ENCODE data around the gene LMF2.

The LMF2 gene

DNA sequence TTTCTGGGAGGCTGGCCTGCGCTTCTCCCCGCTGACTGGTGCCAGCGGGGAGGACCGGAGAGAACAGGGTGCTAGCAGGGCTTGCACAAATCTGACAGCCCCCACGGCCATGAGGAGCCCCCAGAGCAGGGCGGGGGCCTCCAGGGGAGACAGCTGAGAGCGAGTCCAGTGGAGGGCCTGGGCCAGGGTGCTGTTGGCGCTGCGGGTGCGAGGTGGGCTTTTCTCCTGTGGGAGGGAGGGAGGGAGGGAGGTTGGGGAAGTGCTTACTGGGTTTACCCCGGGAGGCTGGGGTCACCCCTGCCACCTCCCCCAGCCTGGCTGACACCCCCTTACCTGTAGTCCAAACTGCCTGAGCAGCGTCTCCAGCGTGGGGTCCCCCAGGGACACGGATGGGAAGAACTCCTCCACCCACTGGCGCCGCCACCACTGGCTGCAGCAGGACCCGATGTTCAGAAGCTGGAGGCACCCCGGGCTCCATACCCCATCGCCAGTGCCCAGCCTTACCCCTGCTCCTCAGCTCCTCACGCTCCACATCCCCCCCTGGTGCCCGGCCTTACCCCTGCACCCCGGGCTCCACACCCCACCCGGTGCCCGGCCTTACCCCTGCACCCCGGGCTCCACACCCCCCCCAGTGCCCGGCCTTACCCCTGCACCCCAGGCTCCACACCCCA lies 3.9 kb downstream of the LMF2 start:
- DNase-seq (ENCODE audit: low read depth in 2 of 2) = no peak

DNA sequence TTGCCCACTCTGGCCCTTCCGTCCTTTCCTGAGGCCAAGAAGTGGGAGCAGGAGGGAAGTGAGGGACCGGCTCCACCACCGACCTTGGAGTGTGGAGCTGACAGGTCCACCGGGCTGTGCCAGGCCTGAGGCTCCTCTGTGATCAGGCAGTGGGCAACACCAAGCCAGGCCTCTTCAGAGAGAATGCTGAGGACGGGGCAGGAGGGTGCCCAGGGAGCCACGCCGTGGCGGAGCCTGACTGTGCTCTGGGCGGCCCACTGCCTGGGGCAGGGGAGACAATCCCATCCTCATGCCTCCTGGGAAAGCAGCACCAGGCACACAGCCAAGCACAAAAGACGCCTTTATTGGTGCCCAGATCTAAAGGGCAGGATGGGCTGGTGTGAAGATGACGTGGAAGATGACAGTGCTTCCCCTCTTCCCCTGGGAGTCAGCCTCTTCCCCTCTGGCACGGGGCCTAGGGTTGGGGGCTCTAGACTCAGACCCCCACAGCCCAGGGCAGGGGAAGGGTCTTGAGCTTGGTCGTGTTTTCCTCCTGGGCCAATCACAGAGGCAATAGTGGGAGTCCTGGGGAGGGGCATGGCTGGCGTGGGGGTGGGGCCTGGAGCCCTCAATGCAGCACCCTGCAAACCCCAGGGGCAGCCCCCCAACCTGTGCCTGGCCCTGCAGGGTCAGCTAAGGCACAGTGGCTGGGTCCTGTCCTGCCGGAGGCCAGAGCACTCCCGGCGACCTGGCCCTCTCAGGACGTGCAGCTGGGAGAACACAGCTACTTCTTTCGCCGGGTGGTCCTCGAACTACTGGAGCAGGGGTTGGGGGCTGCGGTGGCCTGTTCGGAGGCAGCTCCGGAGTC lies 4.7 kb downstream of the LMF2 start:
- no peak for DNase-seq (ENCODE audit: low read depth in 2 of 2)

DNA sequence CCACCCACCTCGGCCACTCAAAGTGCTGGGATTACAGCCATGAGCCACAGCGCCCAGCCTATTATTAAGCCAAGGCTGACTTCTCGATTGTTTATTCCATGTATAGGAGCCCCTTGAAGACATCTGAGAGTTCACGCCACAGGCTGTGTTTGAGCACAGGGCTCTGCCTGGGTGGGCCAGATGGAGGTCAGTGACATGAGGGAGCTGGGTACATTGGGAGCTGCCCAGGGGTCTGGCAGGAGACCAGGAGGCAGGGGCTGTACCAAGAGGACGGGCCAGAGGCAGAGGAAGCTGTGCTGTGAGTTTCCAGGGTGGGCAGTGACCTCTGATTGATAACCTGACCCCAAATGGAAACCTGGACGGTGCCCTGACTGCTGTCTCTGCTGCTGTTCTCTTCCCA lies 5.4 kb downstream of the LMF2 start:
- no peak for DNase-seq (ENCODE audit: low read depth in 2 of 2)

DNA sequence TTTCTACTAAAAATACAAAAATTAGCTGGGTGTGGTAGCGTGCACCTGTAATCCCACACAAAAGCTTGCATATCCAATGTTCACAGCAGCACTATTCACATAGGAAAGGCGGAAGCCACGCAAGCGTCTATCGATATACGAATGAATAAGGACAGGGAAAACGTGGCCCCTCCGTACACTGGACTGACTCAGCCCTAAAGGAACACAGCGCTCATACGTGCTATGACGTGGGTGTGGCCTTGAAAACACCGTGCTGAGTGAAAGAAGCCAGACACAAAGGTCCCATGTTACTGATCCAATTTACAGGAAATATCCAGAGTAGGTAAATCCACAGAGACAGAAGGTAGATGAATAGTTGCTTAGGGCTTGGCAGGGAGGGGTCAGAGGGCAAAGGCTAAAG lies 7.0 kb downstream of the LMF2 start:
- DNase-seq (ENCODE audit: low read depth in 2 of 2) = no peak

DNA sequence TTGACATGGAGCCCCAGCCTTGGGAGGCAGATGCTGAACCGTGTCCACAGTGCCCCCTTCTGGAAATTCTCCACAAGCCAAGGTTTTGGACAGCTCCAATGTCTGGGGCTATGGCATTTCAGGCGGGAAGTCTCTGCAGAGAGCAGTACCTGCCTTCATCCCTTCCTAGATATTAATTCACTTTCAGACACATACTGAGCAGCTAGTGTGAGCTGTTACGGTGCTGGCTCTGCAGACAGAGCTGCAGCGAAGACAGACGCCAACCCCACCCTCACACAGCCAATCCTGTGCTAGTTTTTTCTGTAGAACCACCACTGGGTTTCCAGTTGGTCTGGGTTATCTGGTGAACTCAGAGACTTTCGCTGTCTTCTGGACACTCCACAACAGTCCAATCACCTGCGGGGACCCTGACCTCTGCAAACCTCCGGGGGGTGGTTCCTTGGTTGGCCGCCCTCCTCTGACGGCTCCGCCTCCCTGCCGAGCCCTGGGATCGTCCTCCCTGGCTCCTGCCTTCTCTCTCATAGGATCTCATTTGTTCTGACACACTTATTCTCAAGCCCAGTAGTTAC lies 9.1 kb downstream of the LMF2 start:
- peak; percentile 43 to 61 for DNase-seq (ENCODE audit: low read depth in 2 of 2)

DNA sequence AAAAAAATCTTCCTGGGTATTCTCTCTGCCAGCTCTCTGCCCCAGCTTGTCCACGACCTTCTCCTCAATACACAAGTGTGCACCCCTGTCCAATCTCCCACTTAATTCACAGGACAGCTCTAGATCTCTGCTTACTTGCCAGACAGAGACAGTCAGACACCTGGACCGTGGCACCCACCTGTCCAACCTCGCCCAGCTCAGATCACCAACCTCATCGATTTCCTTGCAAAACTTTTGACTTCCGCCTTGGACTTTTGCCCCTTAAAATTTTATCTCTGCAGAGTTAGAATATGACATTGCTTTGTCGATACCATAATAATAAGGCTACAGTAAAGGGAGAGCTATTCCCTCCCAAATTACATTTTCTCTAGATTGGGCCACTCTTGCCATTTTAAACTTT lies 10.4 kb downstream of the LMF2 start:
- DNase-seq (ENCODE audit: low read depth in 2 of 2) = no peak

DNA sequence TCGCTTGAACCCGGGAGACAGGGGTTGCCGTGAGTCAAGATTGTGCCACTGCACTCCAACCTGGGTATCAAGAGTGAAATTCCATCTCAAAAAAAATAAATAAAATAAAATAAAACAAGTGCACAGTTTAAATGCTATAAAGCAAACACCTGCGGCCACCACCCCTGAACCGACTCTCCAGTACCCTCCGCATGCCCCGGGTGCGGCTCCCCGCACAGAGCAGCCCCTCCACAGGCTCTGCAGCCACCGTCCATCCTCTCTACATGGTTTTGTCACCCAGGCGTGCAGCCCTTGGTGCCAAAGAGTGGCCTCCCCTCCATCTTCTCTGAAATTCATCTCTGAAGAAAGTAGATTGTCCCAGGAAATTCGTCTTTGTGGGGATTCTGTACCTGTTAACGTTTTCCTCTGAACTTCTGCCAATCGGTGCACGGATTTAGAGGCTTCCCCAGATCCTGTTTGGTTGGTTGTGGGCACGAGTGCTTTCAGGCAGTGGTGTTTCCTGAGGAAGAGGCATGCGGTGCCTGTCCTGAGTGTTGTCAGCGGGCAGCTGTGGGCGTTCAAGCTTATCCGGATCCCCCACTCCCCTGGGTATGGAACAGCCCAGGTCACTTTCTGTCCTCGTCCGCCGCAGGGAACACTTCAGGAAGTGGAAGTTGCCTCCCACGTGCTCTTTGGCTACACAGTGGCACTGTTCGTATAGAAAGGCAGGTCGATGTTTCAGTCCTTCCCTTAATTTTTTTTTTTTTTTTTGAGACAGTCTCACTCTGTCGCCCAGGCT lies 16.8 kb downstream of the LMF2 start:
- DNase-seq (ENCODE audit: low read depth in 2 of 2) = no peak

DNA sequence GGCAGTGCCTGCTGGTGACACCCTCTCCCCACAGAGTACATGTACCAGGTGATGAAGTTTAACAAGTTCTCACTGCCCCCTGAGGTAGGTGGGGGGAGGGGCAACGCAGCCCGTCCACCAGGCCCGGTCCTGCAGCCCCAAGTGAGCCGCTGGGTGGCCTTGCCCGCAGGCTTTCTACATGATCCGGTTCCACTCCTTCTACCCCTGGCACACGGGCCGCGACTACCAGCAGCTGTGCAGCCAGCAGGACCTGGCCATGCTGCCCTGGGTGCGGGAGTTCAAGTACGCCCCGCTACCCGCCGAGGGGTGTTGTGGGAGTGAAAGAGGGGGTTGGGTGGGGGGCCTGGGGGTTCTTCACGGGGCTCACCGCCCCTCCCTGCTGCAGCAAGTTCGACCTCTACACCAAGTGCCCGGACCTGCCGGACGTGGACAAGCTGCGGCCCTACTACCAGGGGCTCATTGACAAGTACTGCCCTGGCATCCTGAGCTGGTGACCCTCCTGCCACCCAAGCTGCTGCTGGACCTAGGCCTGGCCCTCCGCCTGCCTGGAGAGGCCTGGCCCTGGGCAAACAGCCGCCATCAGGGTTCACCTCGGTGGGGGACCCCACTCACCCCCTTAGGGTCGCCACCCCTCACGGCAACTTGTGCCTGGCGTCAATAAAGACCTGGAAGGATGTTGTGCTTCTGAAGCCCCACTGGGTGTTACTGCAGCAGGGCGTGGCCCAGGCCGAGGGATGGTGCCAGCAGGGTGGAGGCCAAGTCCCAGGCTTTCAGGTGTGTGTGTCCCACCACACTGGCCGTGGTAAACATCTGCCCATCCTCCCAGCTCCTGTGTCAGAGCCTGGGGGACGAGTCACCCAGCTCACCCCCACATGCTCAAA lies 17.9 kb downstream of the LMF2 start:
- no peak for DNase-seq (ENCODE audit: low read depth in 2 of 2)

DNA sequence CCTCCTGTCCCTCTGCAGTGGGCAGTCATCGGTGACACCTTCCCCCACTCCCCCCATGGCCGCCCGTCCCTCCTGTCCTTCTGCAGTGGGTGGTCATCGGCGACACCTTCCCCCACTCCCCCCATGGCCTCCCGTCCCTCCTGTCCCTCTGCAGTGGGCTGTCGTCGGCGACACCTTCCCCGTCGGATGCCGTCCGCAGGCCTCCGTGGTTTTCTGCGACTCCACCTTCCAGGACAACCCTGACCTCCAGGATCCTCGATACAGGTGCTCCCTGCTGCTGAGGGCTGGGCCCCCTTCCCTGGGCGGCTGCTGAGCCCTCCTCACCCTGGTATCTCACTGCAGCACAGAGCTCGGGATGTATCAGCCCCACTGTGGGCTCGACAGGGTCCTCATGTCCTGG lies 18.6 kb downstream of the LMF2 start:
- DNase-seq (ENCODE audit: low read depth in 2 of 2) = no peak

DNA sequence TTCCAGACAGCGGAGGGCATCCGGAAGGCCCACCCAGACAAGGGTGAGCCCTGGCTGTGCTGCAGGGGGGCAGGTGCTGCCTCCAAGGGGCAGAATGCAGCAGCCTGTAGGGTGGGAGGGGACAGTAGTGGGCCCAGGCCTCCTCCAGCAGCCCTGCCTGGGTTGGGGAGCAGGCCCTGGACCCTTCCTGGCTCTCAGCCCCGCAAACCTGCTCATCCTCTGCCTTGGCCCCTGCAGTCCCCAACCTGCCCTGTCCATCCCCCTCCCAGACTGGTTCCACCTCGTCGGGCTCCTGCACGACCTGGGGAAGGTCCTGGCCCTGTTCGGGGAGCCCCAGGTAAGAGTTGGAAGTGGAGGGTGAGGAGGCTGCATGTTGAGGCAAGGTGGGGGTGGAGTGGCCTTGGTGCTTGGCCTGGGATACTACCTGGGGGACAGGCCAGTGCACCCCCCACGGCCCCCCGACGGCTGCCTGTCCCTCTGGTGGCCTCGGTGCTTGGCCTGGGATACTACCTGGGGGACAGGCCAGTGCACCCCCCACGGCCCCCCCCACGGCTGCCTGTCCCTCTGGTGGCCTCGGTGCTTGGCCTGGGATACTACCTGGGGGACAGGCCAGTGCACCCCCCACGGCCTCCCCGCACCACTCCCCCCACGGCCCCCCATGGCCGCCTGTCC lies 19.4 kb downstream of the LMF2 start:
- DNase-seq (ENCODE audit: low read depth in 2 of 2) = no peak

DNA sequence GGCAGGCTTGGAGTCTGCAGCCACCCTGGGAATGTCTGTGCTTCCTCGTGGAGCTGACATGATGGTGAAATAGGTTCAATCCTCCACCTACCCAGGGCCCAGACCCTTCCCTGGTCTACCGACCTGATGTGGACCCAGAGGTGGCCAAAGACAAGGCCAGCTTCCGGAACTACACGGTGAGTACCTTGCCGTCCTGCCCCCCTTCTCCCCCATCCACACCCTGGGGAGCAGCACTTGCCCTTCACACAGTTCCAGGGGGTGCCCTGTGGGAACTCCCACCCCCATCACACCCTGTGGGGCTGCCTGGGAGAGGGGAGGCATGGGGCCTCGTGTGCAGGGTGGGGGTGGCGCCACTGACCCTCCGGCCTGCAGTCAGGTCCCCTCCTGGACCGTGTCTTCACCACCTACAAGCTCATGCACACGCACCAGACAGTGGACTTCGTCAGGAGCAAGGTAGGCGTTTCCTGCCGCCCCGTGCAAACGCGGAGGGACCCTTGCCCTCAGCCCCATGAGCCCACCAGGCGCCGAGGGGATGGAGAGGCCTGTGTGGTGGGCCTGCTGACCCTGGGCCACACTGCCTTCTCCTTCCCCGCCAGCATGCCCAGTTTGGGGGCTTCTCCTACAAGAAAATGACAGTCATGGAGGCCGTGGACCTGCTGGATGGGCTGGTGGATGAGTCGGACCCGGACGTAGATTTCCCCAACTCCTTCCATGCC lies 20.1 kb downstream of the LMF2 start:
- DNase-seq (ENCODE audit: low read depth in 2 of 2) = no peak

DNA sequence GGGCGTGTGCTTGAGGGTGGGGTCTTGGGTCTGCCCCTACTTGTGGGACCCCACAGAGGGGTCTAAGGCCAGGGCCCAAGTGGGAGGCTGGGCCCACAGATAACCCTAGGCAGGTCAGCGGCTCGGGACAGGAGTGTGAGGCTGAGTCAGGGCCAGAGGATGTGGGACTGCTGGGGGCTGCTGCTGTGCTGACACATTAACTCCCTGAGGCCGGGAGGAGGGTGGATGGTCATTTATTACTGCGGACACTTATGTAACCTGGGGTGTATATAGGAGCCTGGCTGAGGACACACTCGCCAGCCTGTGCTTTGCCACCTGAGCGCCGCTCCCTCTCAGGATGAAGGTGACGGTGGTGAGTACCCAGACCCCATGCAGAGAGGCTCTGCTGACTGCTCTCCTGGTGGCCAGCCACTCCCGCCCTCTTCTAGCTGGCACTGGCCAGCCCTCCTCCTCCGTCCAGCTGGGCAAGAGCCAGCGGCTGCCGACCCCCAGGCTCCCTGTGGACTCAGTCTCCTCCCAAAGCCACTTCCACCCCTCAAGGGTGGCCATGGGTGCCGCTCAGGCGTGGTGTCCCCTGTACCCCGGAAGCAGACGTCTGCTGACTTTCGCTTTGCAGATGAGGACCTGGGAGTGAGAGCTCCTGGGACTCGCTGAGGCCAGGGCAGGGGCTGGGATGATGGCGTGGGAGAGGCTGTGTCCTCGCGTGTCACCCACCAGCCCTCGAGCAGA lies 20.8 kb downstream of the LMF2 start, which contains the start of gene MIOX:
Gene MIOX (plus strand): TSS at position 299 of the 729 bp plus-strand sequence. CDS start 39 bp downstream, at position 338.
- DNase-seq (ENCODE audit: low read depth in 2 of 2) = no peak

DNA sequence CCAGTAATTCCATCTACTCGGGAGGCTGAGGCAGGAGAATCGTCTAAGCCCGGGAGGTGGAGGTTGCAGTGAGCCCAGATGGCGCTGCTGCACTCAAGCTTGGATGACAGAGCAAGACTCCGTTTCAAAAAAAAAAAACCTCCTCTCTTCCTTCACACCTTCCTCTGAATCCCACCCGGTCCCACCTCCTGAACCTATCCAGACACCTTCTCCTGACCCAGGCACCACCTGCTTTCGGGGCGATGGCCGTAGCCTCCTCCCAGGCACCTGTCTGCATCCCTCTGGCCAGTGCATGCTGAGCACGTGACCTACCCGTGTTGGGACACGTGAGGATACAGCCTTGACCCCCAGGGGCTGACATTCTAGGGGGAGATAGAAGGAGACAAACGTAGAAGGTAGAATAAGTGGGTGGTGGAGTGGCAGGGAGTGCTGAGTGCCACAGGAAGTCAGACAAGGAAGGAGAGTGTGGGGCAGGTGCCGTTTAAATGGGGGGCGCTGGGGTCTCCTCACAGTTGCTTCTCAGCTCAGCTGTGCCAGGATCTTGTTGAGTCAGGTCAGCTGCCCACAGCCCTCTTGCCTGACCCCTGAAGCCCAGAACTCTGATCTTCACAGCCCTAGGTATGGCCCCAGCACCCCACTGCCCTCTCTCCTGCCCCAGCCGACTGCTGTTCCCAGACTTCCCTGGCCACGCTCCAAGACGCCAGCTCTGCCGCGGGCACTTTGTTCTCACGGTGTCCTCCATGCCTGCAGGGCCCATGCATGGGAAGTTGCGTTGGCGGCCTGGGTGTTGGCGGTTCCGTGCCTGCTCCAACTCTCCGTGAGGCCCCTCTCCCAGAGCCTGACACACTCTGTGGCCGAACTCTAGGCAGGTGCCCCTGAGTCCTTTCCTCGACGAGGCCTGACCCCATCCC lies 22.0 kb downstream of the LMF2 start:
- no peak for DNase-seq (ENCODE audit: low read depth in 2 of 2)

DNA sequence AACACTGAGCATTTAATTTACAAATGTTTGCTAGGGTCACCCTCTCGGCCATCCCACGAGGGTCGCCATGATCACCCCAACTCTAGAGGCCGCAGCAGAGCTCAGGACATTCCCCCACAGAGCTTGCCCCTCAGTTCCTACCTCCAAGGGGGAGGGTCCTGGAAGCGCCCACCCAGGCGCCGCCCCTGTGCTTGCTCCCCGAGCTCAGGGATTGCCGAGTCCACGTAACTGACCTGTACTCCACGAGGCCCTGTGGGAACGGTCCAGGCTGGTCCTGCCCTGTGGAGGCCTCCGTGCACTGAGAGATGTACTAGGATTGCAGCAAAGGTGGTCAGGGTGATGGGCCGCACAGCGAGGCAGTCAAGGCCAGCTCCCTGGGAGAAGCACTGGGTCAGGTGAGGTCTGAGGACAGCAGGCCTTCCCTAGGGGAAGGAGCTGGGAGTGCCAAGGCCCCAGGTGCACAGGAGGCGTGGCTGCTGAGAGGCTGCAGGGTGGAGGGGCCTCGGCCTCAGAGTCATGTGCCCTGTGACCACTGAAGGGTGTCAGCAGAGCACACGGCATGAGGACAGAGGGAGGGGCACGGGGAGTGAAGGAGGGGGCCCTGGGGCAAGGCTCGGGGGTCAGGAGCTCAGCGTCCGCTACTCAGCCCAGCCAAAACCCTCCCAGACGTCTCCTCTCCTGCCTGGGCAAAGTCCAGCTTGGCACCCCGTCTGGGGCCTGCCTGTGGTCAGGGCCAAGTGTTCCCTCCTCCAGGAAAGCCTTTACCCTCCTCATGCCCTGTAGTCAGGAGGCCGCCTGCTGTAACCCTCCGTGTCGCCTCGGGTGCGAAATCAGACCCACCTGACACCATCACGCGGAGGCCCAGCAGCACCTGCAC lies 23.3 kb downstream of the LMF2 start:
- no peak for DNase-seq (ENCODE audit: low read depth in 2 of 2)

DNA sequence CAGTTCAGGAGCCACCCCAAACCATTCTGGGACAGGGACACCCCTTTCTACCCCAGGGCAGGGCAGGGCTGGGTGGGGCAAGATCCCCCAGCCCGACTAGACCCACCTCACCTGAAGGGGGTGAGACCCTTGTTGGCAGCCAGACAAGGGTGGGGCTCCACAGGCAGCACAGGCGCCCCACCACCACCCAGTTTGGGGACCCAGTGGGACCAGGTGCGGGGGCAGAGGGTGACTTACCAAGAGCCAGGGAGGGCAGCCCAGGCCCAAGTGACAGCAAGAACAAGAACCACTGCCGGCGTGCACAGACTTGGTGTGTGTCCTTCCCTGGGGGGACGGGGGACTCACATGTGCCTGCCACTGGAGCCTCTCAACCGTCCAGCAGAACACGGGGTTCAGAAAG lies 23.9 kb downstream of the LMF2 start:
- no peak for DNase-seq (ENCODE audit: low read depth in 2 of 2)

DNA sequence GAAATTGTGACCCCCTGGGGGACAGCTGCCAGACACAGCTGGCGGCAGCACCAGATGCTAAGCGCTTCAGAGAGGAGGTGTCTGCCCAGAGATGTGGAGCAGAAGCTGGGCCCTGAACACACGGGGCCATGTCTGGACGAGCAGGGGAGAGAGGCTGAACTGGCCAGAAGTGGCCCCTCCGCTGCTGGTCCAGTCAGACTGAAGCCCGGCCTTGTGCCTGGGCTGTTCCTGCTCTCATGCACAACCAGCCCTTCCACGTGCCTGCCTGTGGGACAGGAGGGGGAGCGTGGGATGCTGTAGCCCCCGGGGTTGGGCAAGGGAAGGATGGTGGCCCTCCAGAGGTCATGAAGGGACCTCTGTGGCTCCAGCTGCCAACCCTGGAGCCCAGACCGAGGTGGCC lies 24.4 kb downstream of the LMF2 start:
- DNase-seq (ENCODE audit: low read depth in 2 of 2) = no peak

Measured in activated CD4-positive, alpha-beta T cell treated with anti-CD3 and anti-CD28 coated beads for 24 hours (primary cell).